HCT116 (cell line): ENCODE data around the gene CEBPA.

ENCODE experiments used
- EZH2 ChIP-seq: fragments of 200-600 bp; sonication (generic); IDR thresholded peaks from 2 replicates; pipeline ENCODE4 v1.6.1; 2017; ENCODE audit warnings: antibody characterized with exemption, mixed run types
- EZH2phosphoT487 ChIP-seq: fragments of 200-600 bp; IDR thresholded peaks from 2 replicates; pipeline ENCODE4 v1.6.1; 2018; ENCODE audit warnings: antibody characterized with exemption, borderline replicate concordance
- POLR2A ChIP-seq: IDR thresholded peaks from 2 replicates; pipeline ENCODE4 v1.7.0; 2011; ENCODE audit warnings: borderline replicate concordance; ENCODE audit not compliant: insufficient read depth, insufficient read length; ENCODE audit errors: extremely low read depth
- POLR2AphosphoS5 ChIP-seq: IDR thresholded peaks from 2 replicates; pipeline ENCODE4 v1.6.1; 2011; ENCODE audit warnings: mild to moderate bottlenecking, low read depth, low read length, moderate library complexity
- RAD21 ChIP-seq: IDR thresholded peaks from 2 replicates; pipeline ENCODE4 v1.6.1; 2012; ENCODE audit warnings: low read depth, mild to moderate bottlenecking
- SRF ChIP-seq: IDR thresholded peaks from 2 replicates; pipeline ENCODE4 v1.6.1; 2012; ENCODE audit warnings: low read depth
- TCF7L2 ChIP-seq: IDR thresholded peaks from 2 replicates; pipeline ENCODE4 v1.7.0; 2011; ENCODE audit warnings: borderline replicate concordance, inconsistent platforms; ENCODE audit not compliant: insufficient read depth, insufficient read length; ENCODE audit errors: extremely low read depth
- TF ChIP-seq, protein P1 (sequence below), 3 experiments: fragments of 200-600 bp in 1 of 3; sonication (generic) in 1 of 3; IDR thresholded peaks in 2 of 3; conservative IDR thresholded peaks in 1 of 3; 2 replicates each; pipeline ENCODE4 v1.5.1; 2012 to 2017; ENCODE audit warnings: low read depth in 2 of 3, low read length in 2 of 3, antibody characterized with exemption in 1 of 3, borderline replicate concordance in 1 of 3, control low read depth in 1 of 3, mild to moderate bottlenecking in 1 of 3, mixed read lengths in 1 of 3, mixed run types in 1 of 3, moderate library complexity in 1 of 3; ENCODE audit not compliant: insufficient read depth in 1 of 3
- TF ChIP-seq, protein P2 (sequence below): IDR thresholded peaks from 2 replicates; pipeline ENCODE4 v1.6.1; 2011; ENCODE audit warnings: mild to moderate bottlenecking, low read length, moderate library complexity; ENCODE audit not compliant: insufficient replicate concordance; ENCODE audit errors: extremely low read depth
- TF ChIP-seq, protein P3 (sequence below): IDR thresholded peaks from 2 replicates; pipeline ENCODE4 v1.6.1; 2012; ENCODE audit warnings: low read depth

- TF ChIP-seq, protein P1, sequence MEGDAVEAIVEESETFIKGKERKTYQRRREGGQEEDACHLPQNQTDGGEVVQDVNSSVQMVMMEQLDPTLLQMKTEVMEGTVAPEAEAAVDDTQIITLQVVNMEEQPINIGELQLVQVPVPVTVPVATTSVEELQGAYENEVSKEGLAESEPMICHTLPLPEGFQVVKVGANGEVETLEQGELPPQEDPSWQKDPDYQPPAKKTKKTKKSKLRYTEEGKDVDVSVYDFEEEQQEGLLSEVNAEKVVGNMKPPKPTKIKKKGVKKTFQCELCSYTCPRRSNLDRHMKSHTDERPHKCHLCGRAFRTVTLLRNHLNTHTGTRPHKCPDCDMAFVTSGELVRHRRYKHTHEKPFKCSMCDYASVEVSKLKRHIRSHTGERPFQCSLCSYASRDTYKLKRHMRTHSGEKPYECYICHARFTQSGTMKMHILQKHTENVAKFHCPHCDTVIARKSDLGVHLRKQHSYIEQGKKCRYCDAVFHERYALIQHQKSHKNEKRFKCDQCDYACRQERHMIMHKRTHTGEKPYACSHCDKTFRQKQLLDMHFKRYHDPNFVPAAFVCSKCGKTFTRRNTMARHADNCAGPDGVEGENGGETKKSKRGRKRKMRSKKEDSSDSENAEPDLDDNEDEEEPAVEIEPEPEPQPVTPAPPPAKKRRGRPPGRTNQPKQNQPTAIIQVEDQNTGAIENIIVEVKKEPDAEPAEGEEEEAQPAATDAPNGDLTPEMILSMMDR (IDR thresholded peaks at IDR 0.05 in 2 of 3, conservative IDR thresholded peaks at IDR 0.05 in 1 of 3; ENCODE audit: borderline replicate concordance in 1 of 3, insufficient read depth in 1 of 3, low read depth in 2 of 3, low read length in 2 of 3): no peak
- no peak for TF ChIP-seq EZH2
- no peak for TF ChIP-seq RAD21
- TF ChIP-seq POLR2A: no peak
- TF ChIP-seq EZH2phosphoT487: no peak
- TF ChIP-seq, protein P2, sequence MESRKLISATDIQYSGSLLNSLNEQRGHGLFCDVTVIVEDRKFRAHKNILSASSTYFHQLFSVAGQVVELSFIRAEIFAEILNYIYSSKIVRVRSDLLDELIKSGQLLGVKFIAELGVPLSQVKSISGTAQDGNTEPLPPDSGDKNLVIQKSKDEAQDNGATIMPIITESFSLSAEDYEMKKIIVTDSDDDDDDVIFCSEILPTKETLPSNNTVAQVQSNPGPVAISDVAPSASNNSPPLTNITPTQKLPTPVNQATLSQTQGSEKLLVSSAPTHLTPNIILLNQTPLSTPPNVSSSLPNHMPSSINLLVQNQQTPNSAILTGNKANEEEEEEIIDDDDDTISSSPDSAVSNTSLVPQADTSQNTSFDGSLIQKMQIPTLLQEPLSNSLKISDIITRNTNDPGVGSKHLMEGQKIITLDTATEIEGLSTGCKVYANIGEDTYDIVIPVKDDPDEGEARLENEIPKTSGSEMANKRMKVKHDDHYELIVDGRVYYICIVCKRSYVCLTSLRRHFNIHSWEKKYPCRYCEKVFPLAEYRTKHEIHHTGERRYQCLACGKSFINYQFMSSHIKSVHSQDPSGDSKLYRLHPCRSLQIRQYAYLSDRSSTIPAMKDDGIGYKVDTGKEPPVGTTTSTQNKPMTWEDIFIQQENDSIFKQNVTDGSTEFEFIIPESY: no peak
- TF ChIP-seq SRF: no peak
- TF ChIP-seq, protein P3, sequence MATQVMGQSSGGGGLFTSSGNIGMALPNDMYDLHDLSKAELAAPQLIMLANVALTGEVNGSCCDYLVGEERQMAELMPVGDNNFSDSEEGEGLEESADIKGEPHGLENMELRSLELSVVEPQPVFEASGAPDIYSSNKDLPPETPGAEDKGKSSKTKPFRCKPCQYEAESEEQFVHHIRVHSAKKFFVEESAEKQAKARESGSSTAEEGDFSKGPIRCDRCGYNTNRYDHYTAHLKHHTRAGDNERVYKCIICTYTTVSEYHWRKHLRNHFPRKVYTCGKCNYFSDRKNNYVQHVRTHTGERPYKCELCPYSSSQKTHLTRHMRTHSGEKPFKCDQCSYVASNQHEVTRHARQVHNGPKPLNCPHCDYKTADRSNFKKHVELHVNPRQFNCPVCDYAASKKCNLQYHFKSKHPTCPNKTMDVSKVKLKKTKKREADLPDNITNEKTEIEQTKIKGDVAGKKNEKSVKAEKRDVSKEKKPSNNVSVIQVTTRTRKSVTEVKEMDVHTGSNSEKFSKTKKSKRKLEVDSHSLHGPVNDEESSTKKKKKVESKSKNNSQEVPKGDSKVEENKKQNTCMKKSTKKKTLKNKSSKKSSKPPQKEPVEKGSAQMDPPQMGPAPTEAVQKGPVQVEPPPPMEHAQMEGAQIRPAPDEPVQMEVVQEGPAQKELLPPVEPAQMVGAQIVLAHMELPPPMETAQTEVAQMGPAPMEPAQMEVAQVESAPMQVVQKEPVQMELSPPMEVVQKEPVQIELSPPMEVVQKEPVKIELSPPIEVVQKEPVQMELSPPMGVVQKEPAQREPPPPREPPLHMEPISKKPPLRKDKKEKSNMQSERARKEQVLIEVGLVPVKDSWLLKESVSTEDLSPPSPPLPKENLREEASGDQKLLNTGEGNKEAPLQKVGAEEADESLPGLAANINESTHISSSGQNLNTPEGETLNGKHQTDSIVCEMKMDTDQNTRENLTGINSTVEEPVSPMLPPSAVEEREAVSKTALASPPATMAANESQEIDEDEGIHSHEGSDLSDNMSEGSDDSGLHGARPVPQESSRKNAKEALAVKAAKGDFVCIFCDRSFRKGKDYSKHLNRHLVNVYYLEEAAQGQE: no peak
- no peak for TF ChIP-seq POLR2AphosphoS5
- no peak for TF ChIP-seq TCF7L2
These were observed 26.8 kb downstream of the CEBPA start for GRCh38 chr19:33275559-33275932.
